KMS-11 (cell line): ENCODE measurements around the gene UBR2.

Experiments
- H2AFZ ChIP-seq: fragments of 200-600 bp; sonication (generic); 2 replicates; pipeline ENCODE4 v1.6.1; 2016; ENCODE audit warnings: antibody characterized with exemption, mixed run types, low read depth
- H3K27ac ChIP-seq: fragments of 200-600 bp; sonication (generic); 2 replicates; pipeline ENCODE4 v1.6.1; 2016; ENCODE audit warnings: mild to moderate bottlenecking, mixed run types
- H3K27me3 ChIP-seq: fragments of 200-600 bp; sonication (generic); 2 replicates; pipeline ENCODE4 v1.6.1; 2017; ENCODE audit warnings: mild to moderate bottlenecking, low read depth, mixed run types, moderate library complexity; ENCODE audit not compliant: insufficient read depth
- H3K36me3 ChIP-seq: fragments of 200-600 bp; sonication (generic); 2 replicates; pipeline ENCODE4 v1.6.1; 2017; ENCODE audit warnings: mild to moderate bottlenecking, mixed run types; ENCODE audit not compliant: insufficient read depth
- H3K4me1 ChIP-seq: fragments of 200-600 bp; sonication (generic); 2 replicates; pipeline ENCODE4 v1.6.1; 2016; ENCODE audit warnings: mild to moderate bottlenecking, low read depth, mixed run types; ENCODE audit not compliant: poor library complexity, severe bottlenecking
- H3K4me2 ChIP-seq: fragments of 200-600 bp; sonication (generic); 2 replicates; pipeline ENCODE4 v1.7.0; 2016; ENCODE audit warnings: mild to moderate bottlenecking, mixed run types
- H3K4me3 ChIP-seq: fragments of 200-600 bp; sonication (generic); IDR thresholded peaks from 2 replicates; pipeline ENCODE4 v1.6.1; 2017; ENCODE audit warnings: low read depth, low read length, mixed read lengths; ENCODE audit not compliant: insufficient read depth
- H3K79me2 ChIP-seq: fragments of 200-600 bp; sonication (generic); 2 replicates; pipeline ENCODE4 v1.6.1; 2016; ENCODE audit warnings: low read depth, mixed run types; ENCODE audit not compliant: insufficient read depth
- H3K9ac ChIP-seq: fragments of 200-600 bp; sonication (generic); 2 replicates; pipeline ENCODE4 v1.6.1; 2016; ENCODE audit warnings: mild to moderate bottlenecking, mixed run types
- H4K20me1 ChIP-seq: fragments of 200-600 bp; sonication (generic); 2 replicates; pipeline ENCODE4 v1.6.1; 2016; ENCODE audit warnings: mild to moderate bottlenecking, mixed run types; ENCODE audit not compliant: insufficient read depth
- CTCF ChIP-seq: fragments of 200-600 bp; sonication (generic); conservative IDR thresholded peaks from 2 replicates; pipeline ENCODE4 v1.6.1; 2017; ENCODE audit warnings: low read depth, mild to moderate bottlenecking, antibody characterized with exemption, low read length, moderate library complexity, mixed read lengths

The UBR2 gene

GRCh38 chr6:42547407-42548329 is 16.2 kb upstream of the UBR2 start:
- Histone ChIP-seq H3K4me2 (peak overlapping the region; percentile 76), H3K27me3 (no peaks in the 10 kb centered on the region), H3K4me1 (peaks cover 4% of the 10 kb centered on the region), H3K36me3 (no peaks in the 10 kb centered on the region), H3K79me2 (no peaks in the 10 kb centered on the region), H3K9ac (peak overlapping the region; percentile 12; the same call in 1 of the 2 replicates), H3K4me3 (no peak overlapping the region), H2AFZ (peak overlapping the region; percentile 97), H4K20me1 (no peaks in the 10 kb centered on the region), H3K27ac (no peak overlapping the region)
- TF ChIP-seq CTCF = peak; percentile 94

- no peak overlapping the region for H3K4me2 ChIP-seq
- H3K4me1 ChIP-seq = peaks cover 4% of the 10 kb centered on the region
- H3K79me2 ChIP-seq = no peaks in the 10 kb centered on the region
- no peak overlapping the region for H3K4me3 ChIP-seq
- H3K27me3 ChIP-seq = no peaks in the 10 kb centered on the region
- H3K9ac ChIP-seq = no peak overlapping the region
- no peaks in the 10 kb centered on the region for H4K20me1 ChIP-seq
- H2AFZ ChIP-seq = no peak overlapping the region
- H3K36me3 ChIP-seq = no peaks in the 10 kb centered on the region
- no peak for TF ChIP-seq CTCF
- H3K27ac ChIP-seq = no peak overlapping the region
Measured at GRCh38 chr6:42550277-42550676, 13.6 kb upstream of the UBR2 start.

- H3K4me2 ChIP-seq = no peak overlapping the region
- no peaks in the 10 kb centered on the region for H3K79me2 ChIP-seq
- H3K27ac ChIP-seq = no peak overlapping the region
- no peak for TF ChIP-seq CTCF
- no peak overlapping the region for H2AFZ ChIP-seq
- H3K9ac ChIP-seq = no peak overlapping the region
- H3K4me3 ChIP-seq = no peak overlapping the region
- no peaks in the 10 kb centered on the region for H3K27me3 ChIP-seq
- no peaks in the 10 kb centered on the region for H4K20me1 ChIP-seq
- H3K4me1 ChIP-seq = peaks cover 10% of the 10 kb centered on the region
- H3K36me3 ChIP-seq = no peaks in the 10 kb centered on the region
Measured at GRCh38 chr6:42551217-42551616, 12.6 kb upstream of the UBR2 start.

GRCh38 chr6:42552380-42552779 is 11.4 kb upstream of the UBR2 start:
- no peak overlapping the region for H3K4me3 ChIP-seq
- no peaks in the 10 kb centered on the region for H3K36me3 ChIP-seq
- H3K27ac ChIP-seq = no peak overlapping the region
- no peak for TF ChIP-seq CTCF
- no peak overlapping the region for H2AFZ ChIP-seq
- H3K4me2 ChIP-seq = no peak overlapping the region
- peaks cover 5% of the 10 kb centered on the region for H3K4me1 ChIP-seq
- no peaks in the 10 kb centered on the region for H4K20me1 ChIP-seq
- no peaks in the 10 kb centered on the region for H3K79me2 ChIP-seq
- no peaks in the 10 kb centered on the region for H3K27me3 ChIP-seq
- no peak overlapping the region for H3K9ac ChIP-seq
